Mesodermal cell (in vitro differentiated cells): ENCODE measurements around the gene ENTPD3.
"Not testable (repeated sequence)": the region's sequence is repeated elsewhere in the genome, so short reads cannot be mapped to it uniquely, and the experiment has no call there.

Experiments used
- H3K27ac ChIP-seq: 2 replicates; pipeline ENCODE4 v1.7.0; 2013; ENCODE audit warnings: mild to moderate bottlenecking, low read depth, low read length, moderate library complexity; ENCODE audit not compliant: severe bottlenecking
- H3K36me3 ChIP-seq: 2 replicates; pipeline ENCODE4 v1.7.1; 2013; ENCODE audit warnings: mild to moderate bottlenecking, low read length, moderate library complexity; ENCODE audit not compliant: control insufficient read depth, insufficient read depth
- H3K4me1 ChIP-seq: one replicate; pipeline ENCODE4 v1.7.1; 2013; ENCODE audit warnings: mild to moderate bottlenecking, low read length; ENCODE audit not compliant: insufficient read depth, control insufficient read depth, poor library complexity, severe bottlenecking
- H3K4me3 ChIP-seq: 2 replicates; pipeline ENCODE4 v1.7.0; 2013; ENCODE audit warnings: low read length, control low read depth, mild to moderate bottlenecking; ENCODE audit not compliant: insufficient read depth, poor library complexity, severe bottlenecking; ENCODE audit errors: extremely low read depth
- H3K9me3 ChIP-seq: 2 replicates; pipeline ENCODE4 v1.7.1; 2013; ENCODE audit warnings: mild to moderate bottlenecking, low read length, moderate library complexity; ENCODE audit not compliant: control insufficient read depth
- WGBS, 2 experiments: methylation state at CpG; one replicate each; pipeline ENCODE4 v1.1.5; 2013; ENCODE audit warnings: missing lambda C conversion rate in 2 of 2; ENCODE audit not compliant: insufficient coverage in 2 of 2; 5-methylcytosine and 5-hydroxymethylcytosine counted together

Gene ENTPD3

DNA sequence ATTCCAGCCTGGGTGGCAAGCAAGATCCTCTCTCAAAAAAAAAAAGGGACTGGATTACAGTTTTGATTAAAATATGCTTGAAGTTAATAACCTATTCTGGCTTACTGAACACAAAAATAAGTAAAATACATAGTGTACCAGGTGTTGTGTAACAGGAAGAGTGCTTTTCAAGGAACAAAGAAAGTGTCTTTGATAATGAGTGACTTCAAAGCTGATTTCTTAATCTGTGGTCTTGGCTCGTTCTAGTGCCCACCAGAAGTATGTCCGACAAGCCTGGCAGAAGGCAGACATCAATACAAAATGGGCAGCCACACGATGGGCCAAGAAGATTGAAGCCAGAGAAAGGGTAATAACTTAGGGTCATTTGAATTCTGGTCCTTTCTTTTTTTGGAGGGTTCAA, 74.2 kb downstream of the ENTPD3 start:
- WGBS, 2 experiments: 92% methylated on average over 3 of the region's 3 CpGs
- Histone ChIP-seq H3K4me3 (no peak overlapping the region), H3K36me3 (peaks cover 79% of the 10 kb centered on the region), H3K27ac (no peak overlapping the region), H3K9me3 (no peaks in the 10 kb centered on the region), H3K4me1 (no peaks in the 10 kb centered on the region)

DNA sequence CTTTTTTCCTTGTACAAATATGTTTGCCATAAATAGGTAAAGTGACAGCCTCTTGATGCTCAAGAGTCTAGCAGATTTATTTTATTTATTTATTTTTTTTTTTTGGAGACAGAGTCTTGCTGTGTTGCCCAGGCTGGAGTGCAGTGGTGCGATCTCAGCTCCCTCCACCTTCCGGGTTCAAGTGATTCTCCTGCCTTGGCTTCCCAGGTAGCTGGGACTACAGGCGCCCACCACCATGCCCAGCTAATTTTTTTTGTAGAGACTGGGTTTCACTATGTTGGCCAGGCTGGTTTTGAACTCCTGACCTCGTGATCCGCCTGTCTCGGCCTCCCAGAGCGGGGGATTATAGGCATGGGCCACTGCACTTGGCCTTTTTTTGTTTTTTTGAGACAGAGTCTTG, 75.9 kb downstream of the ENTPD3 start:
- 95 to 97% methylated on average over 7 of the region's 7 CpGs for whole genome bisulfite sequencing, 2 experiments
- H3K4me1 ChIP-seq, H3K27ac ChIP-seq, H3K4me3 ChIP-seq, H3K9me3 ChIP-seq: not testable (repeated sequence)
- H3K36me3 ChIP-seq: peaks cover 84% of the 10 kb centered on the region

DNA sequence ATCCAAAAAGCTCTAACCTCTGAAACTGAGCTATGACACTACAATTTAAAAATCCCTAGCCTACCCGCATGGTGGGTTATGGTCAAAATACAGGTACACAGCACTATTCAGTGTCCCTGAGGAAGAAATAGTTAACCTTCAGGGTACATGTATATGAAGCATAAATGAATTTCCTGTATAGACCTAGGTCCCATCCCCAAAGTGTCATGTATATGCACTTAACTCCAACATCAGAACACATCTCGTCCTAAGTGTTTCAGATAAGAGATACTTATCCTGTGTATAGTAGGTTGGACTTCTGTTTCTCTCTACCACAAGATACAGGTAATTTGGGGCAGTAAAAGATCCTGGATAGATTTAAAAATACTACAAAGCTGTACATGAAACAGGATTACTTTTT, 76.6 kb downstream of the ENTPD3 start:
- no CpG with 5 or more reads among the region's 2 CpGs for WGBS, 2 experiments
- Histone ChIP-seq H3K9me3 (no peaks in the 10 kb centered on the region), H3K27ac (no peak overlapping the region), H3K4me3 (no peak overlapping the region), H3K36me3 (peaks cover 77% of the 10 kb centered on the region), H3K4me1 (no peaks in the 10 kb centered on the region)

DNA sequence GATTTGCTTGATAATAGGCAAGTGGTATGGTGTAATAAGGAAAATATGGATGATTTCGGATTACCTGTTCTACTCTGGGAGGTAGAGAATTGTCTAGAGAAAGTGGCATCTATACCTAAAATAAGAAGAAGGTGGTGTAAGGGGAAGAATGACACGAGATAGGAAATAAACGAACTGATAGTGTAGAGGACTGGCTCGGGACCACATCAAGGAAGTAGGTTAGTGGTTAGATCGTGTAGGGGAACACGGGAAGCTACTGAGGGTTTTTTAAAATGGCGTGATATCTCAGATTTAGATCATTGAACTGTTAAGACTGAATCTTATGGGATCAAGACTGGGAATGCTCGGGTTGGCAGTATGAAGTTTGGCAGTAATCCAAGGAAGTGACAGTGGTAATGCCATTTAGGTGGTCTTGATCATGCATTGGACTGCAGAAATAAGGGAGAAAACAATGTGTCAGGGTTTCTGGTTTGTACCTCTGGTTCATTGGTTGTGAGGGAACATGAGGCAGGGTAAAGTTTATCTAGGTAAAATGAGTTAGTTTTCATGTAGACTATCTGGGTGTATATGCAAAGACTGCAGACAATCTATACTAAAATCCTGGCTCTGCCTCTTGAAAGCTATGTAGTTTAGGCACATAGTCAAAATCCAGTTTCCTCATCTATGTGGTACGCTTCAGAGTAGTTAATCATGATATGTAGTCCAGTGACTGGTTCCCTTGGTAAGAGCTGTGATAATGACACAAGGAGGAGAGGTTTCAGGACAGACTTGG, 77.5 kb downstream of the ENTPD3 start:
- Histone ChIP-seq H3K4me1 (no peaks in the 10 kb centered on the region), H3K4me3 (no peak overlapping the region), H3K27ac (no peak overlapping the region), H3K36me3 (peaks cover 68% of the 10 kb centered on the region), H3K9me3 (no peaks in the 10 kb centered on the region)
- 94 to 97% methylated on average over 7 to 8 of the region's 9 CpGs for WGBS, 2 experiments

DNA sequence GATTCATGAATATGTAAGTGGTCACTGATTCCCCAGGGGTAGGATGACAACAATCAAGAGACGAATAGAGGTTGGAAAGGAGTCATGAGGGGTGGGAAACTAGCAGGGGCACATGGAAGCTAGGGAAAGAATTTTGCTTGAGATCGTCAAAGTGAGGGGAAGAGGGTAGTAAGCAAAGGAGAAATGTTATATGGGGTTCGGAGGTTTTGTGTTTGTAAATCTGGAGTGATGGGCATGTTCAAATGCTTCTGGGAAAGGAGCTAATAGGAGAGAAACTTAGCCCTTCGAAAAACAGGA, 78.1 kb downstream of the ENTPD3 start:
- no peaks in the 10 kb centered on the region for H3K9me3 ChIP-seq
- no peaks in the 10 kb centered on the region for H3K4me1 ChIP-seq
- H3K27ac ChIP-seq: no peak overlapping the region
- WGBS, 2 experiments: 82% methylated on average over 3 to 4 of the region's 4 CpGs
- H3K36me3 ChIP-seq: peaks cover 64% of the 10 kb centered on the region
- H3K4me3 ChIP-seq: no peak overlapping the region

DNA sequence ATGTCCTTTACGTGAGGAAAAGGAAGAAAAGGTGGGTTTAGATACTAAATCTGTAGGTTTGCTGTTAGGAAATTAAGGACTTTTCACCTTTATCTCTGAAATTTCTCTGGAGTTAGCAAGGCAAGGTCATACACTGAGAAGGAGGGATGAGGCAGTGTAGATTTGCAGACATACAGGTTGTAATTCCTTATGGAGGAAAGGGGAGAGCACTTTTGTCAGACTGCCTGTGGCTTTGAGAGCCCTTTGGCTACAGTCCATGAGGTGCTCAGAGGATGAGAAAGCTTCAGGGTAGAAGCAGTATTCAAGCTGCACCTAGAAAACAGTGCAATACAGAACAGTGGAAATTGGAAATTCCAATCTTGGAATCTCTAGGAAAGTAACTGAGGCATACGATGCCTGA, 78.5 kb downstream of the ENTPD3 start:
- no peaks in the 10 kb centered on the region for H3K9me3 ChIP-seq
- H3K36me3 ChIP-seq: peaks cover 60% of the 10 kb centered on the region
- H3K27ac ChIP-seq: no peak overlapping the region
- no peaks in the 10 kb centered on the region for H3K4me1 ChIP-seq
- WGBS, 2 experiments: 92 to 96% methylated on average over 2 of the region's 2 CpGs
- no peak overlapping the region for H3K4me3 ChIP-seq

DNA sequence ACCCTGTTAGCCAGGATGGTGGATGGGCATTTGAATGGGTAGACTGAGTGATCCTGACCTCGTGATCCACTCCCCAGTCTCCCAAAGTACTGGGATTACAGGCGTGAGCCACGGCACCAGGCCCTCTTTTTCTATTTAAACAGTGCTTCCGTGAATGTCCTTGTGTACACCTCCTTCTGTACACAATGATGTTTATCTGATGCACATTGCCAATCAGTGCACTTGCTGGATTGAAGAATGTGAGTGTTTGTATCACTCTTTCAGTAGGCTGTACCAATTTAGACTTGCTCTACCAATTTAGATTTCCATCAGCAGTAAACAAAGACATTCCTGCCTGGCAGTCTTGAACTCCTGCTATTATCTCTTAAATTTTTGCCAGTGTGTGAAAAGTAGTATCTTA, 81.0 kb downstream of the ENTPD3 start:
- no peak overlapping the region for H3K27ac ChIP-seq
- no peaks in the 10 kb centered on the region for H3K9me3 ChIP-seq
- H3K4me3 ChIP-seq: no peak overlapping the region
- WGBS, 2 experiments: 73 to 88% methylated on average over 2 to 4 of the region's 4 CpGs
- no peaks in the 10 kb centered on the region for H3K4me1 ChIP-seq
- peaks cover 35% of the 10 kb centered on the region for H3K36me3 ChIP-seq

DNA sequence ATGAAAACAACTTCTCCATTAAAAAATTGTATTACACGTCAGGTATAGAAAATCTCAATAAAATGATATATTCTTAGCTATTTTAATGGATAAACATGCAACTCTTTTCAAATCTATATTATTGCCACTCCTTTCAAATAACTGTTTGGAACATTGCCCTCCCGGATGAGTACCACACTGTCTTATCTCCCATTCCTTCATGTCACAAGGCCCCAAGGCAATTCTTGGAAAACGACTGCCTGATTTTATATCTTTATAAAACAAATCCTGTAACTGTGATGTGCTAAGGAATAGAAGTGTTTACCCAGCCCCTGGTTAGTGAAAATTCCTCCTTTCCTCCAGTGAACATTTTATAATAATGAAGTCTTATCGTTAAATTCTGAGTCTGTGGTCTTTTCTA, 83.7 kb downstream of the ENTPD3 start:
- Histone ChIP-seq H3K4me3 (no peak overlapping the region), H3K27ac (no peak overlapping the region), H3K4me1 (no peaks in the 10 kb centered on the region), H3K9me3 (no peaks in the 10 kb centered on the region), H3K36me3 (peaks cover 8% of the 10 kb centered on the region)
- whole genome bisulfite sequencing, 2 experiments: 100% methylated on average over 1 of the region's 4 CpGs

DNA sequence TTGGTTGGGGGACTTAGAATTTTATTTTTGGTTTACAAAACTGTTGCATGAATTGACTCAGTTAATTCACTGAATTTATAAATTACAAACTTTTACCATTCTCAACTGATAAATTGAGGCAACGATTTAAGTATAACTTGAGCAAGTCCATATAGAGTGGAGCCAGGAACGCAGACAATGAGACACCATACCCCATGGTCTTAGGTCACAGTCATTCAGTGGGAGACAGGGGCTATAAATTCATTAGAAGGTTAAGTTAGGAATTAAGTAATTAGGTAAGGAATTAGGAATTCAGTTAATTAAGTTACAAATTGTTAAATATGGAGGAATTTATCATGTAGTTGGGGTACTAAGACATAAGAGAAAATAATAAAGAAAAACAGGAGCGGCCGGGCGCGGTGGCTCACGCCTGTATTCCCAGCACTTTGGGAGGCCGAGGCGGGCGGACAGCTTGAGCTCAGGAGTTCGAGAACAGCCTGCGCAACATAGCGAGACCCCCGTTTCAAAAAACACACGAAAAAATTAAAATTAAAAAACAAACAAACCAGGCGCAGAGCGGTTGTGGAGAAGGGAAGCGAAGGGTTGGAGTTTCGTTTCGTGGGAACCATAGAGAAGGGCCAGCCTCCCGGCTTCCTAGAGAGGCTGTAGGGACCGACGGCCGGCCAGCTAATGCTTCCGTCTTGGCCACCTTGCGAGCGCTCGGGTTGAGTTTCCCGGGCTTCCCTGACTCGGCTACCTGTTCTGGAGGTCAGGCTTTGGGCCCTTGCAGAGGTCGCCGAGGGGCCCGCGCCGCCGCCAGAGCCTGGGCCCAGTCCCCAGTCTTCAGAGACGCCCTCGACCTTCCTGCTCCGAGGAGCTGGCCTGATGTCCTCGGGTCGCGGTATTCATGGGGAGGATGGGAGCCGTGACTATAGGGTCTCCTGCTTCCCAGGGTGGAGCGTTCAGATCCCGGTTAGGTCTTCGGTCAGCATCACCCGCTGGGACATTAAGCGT, 89.8 kb downstream of the ENTPD3 start, which contains the start of gene ZNF619:
Gene ZNF619, plus strand, starts transcription at position 645 of the 993 bp plus-strand sequence. CDS start 858 bp downstream, outside the sequence.
- Histone ChIP-seq H3K4me1 (no peaks in the 10 kb centered on the region), H3K27ac (no peak within 1 kb of the TSS), H3K36me3 (no peaks in the 10 kb centered on the region), H3K9me3 (no peaks in the 10 kb centered on the region), H3K4me3 (peak within 1 kb of the TSS; percentile 45)
- WGBS, 2 experiments: 55 to 84% methylated on average over 39 to 45 of the region's 48 CpGs

DNA sequence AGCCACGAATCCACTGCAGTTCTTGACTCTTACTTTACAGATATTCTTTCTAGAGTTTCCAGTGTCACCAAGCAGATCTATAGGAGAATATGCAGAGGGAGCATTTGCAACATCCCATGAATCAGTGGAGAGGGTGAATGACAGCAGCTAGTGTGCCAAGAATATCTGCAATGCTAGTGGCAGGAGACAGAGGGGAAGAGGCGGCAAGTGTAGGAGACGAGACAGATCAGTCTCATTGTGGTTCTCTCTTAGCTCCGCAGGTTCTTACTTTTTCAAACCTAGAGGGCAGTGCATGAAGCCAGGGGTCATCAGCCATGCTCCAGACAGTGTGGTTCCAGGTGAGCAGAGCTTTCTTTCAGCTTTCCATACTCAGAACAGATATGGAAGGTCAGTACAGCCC, 90.7 kb downstream of the ENTPD3 start:
- Histone ChIP-seq H3K9me3 (no peaks in the 10 kb centered on the region), H3K4me1 (no peaks in the 10 kb centered on the region), H3K4me3 (peak overlapping the region; percentile 45), H3K36me3 (no peaks in the 10 kb centered on the region), H3K27ac (no peak overlapping the region)
- WGBS, 2 experiments: 76% methylated on average over 3 of the region's 4 CpGs
